T1000 (cell line): ENCODE measurements around the gene PSME2.

Experiments used
- DNase-seq: peaks from one replicate; lab custom pipeline; 2025; ENCODE audit warnings: mixed read lengths; lab: John Stamatoyannopoulos, UW

PSME2 gene

DNA sequence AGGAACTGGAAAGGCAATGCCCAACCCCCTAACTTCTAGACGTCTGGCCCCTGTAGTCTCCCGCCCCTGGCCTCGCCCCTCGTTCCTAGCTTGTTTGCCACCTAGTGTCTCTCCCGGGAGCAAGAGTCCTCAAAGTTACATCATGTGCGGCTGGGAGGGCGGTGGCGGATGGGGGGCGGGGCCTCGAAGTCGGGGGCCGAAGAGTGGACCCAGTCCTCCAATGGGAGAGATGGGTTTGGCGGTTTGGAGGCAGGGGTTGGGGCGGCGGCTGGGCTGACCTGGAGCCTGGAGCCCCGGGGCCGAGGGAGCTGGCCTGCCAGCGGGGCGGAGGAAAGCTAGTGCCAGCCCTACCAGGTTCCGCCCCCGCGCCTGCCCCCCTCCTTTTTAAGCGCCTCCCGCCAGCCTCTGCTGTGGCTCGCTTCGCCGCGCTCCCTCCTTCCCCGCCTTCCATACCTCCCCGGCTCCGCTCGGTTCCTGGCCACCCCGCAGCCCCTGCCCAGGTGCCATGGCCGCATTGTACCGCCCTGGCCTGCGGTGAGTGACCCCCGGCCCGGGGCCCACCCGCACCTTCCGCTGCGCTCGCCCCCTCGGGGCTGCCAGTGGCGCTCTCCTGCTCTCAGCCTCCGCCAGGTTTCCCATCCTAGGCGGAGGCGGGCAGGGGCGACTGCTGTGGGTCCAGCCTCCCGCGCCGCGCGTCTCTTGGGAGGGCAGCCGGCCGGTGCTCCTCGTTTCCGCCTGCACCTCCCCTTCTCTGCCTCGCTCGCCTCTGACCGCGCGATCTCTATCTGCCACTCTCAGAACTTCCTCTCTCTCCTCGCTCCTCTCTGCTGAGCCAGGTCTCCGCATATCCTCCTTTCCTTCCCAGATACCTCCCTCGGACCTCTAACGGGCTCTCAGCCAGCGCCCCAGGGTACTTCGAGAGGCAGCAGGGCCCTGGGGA is 52.2 kb downstream of the PSME2 start, which contains the start of gene PCK2:
Gene PCK2, plus strand, starts transcription at position 411 of the 940 bp plus-strand sequence. Its CDS starts 95 bp downstream, at position 506.
- DNase-seq: peak; percentile 79
